ENCODE measurements around the gene NANS. TPM values are rescaled to one million over a fixed set of nuclear protein-coding genes. Genes with fewer than 3 reads are reported as not detected.

NANS gene
- total RNA-seq, 1 donor from 2014 or later, result 44.4 TPM

DNA sequence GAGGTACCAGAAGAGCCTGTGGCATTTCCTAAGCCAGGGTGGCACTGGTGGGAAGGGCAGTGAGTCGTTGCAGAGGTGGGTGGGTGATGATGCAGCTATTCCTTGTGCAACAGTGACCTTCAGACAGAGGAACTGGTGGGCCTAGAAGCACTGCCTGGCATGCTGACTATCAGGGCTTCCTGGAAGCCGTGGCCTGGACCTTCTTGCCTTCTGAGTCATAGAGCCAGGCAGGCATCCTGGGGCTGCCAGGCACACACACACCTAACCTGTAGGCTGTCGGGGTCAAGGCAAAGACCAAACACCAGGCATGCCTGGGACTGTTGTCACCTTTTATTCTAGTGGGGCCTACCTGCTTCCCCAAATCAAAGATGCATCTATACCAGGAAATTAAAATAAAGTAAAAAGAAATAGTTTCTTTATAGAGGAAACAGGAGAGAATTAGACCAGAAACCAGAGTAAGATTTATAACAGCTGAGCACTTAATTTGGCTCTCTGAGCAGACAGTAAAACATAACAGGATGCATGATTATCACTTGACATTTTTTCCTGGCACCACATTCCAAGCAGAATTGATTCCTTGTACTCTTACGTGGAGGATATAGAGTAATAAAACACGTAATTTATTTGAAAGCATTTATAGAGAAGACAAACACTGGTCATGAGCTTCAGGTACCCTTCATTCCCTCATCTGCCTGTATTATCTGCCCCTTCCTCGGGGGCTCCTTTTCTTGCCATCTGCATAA lies 25.1 kb downstream of the NANS start:
- H3K27me3 ChIP-seq (ENCODE audit: insufficient read depth, low read length), result no peaks in the 10 kb centered on the region
- peaks cover 33% of the 10 kb centered on the region for H3K36me3 ChIP-seq (ENCODE audit: insufficient read depth, low read length)
- peaks cover 3% of the 10 kb centered on the region for H3K4me1 ChIP-seq (ENCODE audit: insufficient read depth, low read length)
- H3K9me3 ChIP-seq (ENCODE audit: insufficient read depth, low read depth, low read length), result no peaks in the 10 kb centered on the region
- peaks cover 14% of the 10 kb centered on the region for H3K4me1 Mint-ChIP-seq (ENCODE audit: low read depth, unreplicated experiment)
- H3K79me2 ChIP-seq (ENCODE audit: insufficient read depth, low read length), result no peaks in the 10 kb centered on the region
- no peak overlapping the region for H2AFZ ChIP-seq (ENCODE audit: low read depth, low read length)
- FAIRE-seq, result no peak
- peaks cover 24% of the 10 kb centered on the region for H3K36me3 Mint-ChIP-seq (ENCODE audit: low read depth, unreplicated experiment)
- H3K27ac ChIP-seq (ENCODE audit: low read depth, low read length), result no peak overlapping the region
- no peak for TF ChIP-seq EZH2 (IDR thresholded peaks at IDR 0.05; ENCODE audit: insufficient read depth, low read length)
- TF ChIP-seq, protein P1, sequence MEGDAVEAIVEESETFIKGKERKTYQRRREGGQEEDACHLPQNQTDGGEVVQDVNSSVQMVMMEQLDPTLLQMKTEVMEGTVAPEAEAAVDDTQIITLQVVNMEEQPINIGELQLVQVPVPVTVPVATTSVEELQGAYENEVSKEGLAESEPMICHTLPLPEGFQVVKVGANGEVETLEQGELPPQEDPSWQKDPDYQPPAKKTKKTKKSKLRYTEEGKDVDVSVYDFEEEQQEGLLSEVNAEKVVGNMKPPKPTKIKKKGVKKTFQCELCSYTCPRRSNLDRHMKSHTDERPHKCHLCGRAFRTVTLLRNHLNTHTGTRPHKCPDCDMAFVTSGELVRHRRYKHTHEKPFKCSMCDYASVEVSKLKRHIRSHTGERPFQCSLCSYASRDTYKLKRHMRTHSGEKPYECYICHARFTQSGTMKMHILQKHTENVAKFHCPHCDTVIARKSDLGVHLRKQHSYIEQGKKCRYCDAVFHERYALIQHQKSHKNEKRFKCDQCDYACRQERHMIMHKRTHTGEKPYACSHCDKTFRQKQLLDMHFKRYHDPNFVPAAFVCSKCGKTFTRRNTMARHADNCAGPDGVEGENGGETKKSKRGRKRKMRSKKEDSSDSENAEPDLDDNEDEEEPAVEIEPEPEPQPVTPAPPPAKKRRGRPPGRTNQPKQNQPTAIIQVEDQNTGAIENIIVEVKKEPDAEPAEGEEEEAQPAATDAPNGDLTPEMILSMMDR (IDR thresholded peaks at IDR 0.05; ENCODE audit: insufficient read depth, low read depth, low read length), result no peak
- no peak overlapping the region for H3K4me3 ChIP-seq (ENCODE audit: insufficient read depth, low read depth, low read length)
- no peak for DNase-seq (ENCODE audit: low read depth)
- H3K4me3 Mint-ChIP-seq (ENCODE audit: unreplicated experiment), result no peak overlapping the region
- H4K20me1 ChIP-seq (ENCODE audit: insufficient read depth, low read length), result no peaks in the 10 kb centered on the region
- no peak overlapping the region for H3K9ac ChIP-seq (ENCODE audit: low read length)
- peaks cover under 1% of the 10 kb centered on the region for H3K9me3 Mint-ChIP-seq (ENCODE audit: unreplicated experiment)
- H3K27ac Mint-ChIP-seq (ENCODE audit: unreplicated experiment), result no peak overlapping the region
- no peak overlapping the region for H3K4me2 ChIP-seq (ENCODE audit: low read length)
- no peaks in the 10 kb centered on the region for H3K27me3 Mint-ChIP-seq (ENCODE audit: low read depth, unreplicated experiment)

DNA sequence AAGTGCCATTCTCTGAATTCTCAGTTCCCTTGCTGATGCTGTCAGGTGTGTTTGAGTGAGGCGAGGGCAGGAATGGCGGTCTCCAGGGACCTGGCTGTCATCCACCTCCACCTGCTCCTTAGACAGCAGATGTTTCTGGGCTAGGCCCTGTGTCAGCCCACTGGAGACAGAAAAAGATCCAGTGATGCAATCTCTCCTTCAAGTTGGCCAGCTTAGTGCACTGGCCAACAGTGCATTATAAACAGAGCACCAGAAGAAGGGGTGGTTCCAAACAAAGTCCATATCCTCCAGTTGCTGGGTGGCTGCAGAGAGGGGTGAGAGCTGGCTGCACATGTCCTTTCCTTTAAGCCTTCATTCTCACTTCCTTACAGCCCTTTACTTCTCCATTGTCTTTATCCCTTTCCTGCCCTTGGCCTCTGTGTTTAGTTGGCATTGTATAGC lies 26.5 kb downstream of the NANS start:
- H3K4me2 ChIP-seq (ENCODE audit: low read length), result no peak overlapping the region
- H3K27ac Mint-ChIP-seq (ENCODE audit: unreplicated experiment), result no peak overlapping the region
- peaks cover 25% of the 10 kb centered on the region for H3K36me3 Mint-ChIP-seq (ENCODE audit: low read depth, unreplicated experiment)
- H3K27me3 ChIP-seq (ENCODE audit: insufficient read depth, low read length), result no peaks in the 10 kb centered on the region
- no peak overlapping the region for H3K9ac ChIP-seq (ENCODE audit: low read length)
- no peaks in the 10 kb centered on the region for H3K27me3 Mint-ChIP-seq (ENCODE audit: low read depth, unreplicated experiment)
- peaks cover 6% of the 10 kb centered on the region for H3K4me1 ChIP-seq (ENCODE audit: insufficient read depth, low read length)
- no peak overlapping the region for H2AFZ ChIP-seq (ENCODE audit: low read depth, low read length)
- peaks cover 14% of the 10 kb centered on the region for H3K4me1 Mint-ChIP-seq (ENCODE audit: low read depth, unreplicated experiment)
- DNase-seq (ENCODE audit: low read depth), result no peak
- H3K9me3 ChIP-seq (ENCODE audit: insufficient read depth, low read depth, low read length), result no peaks in the 10 kb centered on the region
- H3K9me3 Mint-ChIP-seq (ENCODE audit: unreplicated experiment), result peaks cover 2% of the 10 kb centered on the region
- H3K27ac ChIP-seq (ENCODE audit: low read depth, low read length), result no peak overlapping the region
- H3K79me2 ChIP-seq (ENCODE audit: insufficient read depth, low read length), result no peaks in the 10 kb centered on the region
- H3K4me3 Mint-ChIP-seq (ENCODE audit: unreplicated experiment), result no peak overlapping the region
- FAIRE-seq, result no peak
- H4K20me1 ChIP-seq (ENCODE audit: insufficient read depth, low read length), result no peaks in the 10 kb centered on the region
- no peak for TF ChIP-seq EZH2 (IDR thresholded peaks at IDR 0.05; ENCODE audit: insufficient read depth, low read length)
- TF ChIP-seq, protein P1 (IDR thresholded peaks at IDR 0.05; ENCODE audit: insufficient read depth, low read depth, low read length), result no peak
- H3K36me3 ChIP-seq (ENCODE audit: insufficient read depth, low read length), result peaks cover 33% of the 10 kb centered on the region
- no peak overlapping the region for H3K4me3 ChIP-seq (ENCODE audit: insufficient read depth, low read depth, low read length)

DNA sequence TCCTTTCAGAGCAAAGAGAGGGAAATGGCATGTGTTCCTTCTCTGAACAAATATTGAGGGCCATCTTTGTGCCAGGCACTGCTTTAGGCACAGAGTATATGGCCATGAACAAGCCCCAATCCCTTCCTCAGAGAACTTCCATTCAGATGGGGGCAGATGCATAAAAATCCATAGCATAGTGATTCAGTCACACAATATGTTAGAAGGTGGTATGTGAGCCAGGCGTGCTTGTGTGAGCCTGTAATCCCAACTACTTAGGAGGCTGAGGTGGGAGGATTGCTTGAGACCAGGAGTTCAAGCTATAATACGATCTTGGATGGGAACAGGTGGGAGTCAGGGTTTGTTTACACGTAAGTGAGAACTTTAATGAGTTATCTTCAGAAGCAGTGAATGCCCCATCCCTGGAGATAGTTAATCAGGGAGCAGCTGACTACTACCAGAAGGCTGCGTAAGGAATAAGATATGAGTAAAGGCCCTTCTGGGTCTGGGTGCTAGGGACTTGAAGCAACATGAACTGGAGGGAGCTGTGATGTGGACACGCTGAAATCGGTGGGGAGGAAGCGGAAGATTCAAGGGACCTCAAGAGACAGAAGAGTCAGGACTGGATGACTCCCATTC lies 27.1 kb downstream of the NANS start:
- H3K9me3 Mint-ChIP-seq (ENCODE audit: unreplicated experiment), result peaks cover 2% of the 10 kb centered on the region
- no peak overlapping the region for H3K4me2 ChIP-seq (ENCODE audit: low read length)
- H3K4me3 Mint-ChIP-seq (ENCODE audit: unreplicated experiment), result no peak overlapping the region
- no peak overlapping the region for H3K27ac Mint-ChIP-seq (ENCODE audit: unreplicated experiment)
- H3K4me3 ChIP-seq (ENCODE audit: insufficient read depth, low read depth, low read length), result no peak overlapping the region
- H3K9ac ChIP-seq (ENCODE audit: low read length), result no peak overlapping the region
- H4K20me1 ChIP-seq (ENCODE audit: insufficient read depth, low read length), result no peaks in the 10 kb centered on the region
- peaks cover 25% of the 10 kb centered on the region for H3K36me3 Mint-ChIP-seq (ENCODE audit: low read depth, unreplicated experiment)
- TF ChIP-seq, protein P1 (IDR thresholded peaks at IDR 0.05; ENCODE audit: insufficient read depth, low read depth, low read length), result no peak
- TF ChIP-seq EZH2 (IDR thresholded peaks at IDR 0.05; ENCODE audit: insufficient read depth, low read length), result no peak
- FAIRE-seq (no peak), DNase-seq (ENCODE audit: low read depth) (no peak)
- H2AFZ ChIP-seq (ENCODE audit: low read depth, low read length), result no peak overlapping the region
- peaks cover 14% of the 10 kb centered on the region for H3K4me1 Mint-ChIP-seq (ENCODE audit: low read depth, unreplicated experiment)
- no peak overlapping the region for H3K27ac ChIP-seq (ENCODE audit: low read depth, low read length)
- peaks cover 6% of the 10 kb centered on the region for H3K4me1 ChIP-seq (ENCODE audit: insufficient read depth, low read length)
- H3K79me2 ChIP-seq (ENCODE audit: insufficient read depth, low read length), result no peaks in the 10 kb centered on the region
- H3K27me3 ChIP-seq (ENCODE audit: insufficient read depth, low read length), result no peaks in the 10 kb centered on the region
- H3K27me3 Mint-ChIP-seq (ENCODE audit: low read depth, unreplicated experiment), result no peaks in the 10 kb centered on the region
- peaks cover 33% of the 10 kb centered on the region for H3K36me3 ChIP-seq (ENCODE audit: insufficient read depth, low read length)
- H3K9me3 ChIP-seq (ENCODE audit: insufficient read depth, low read depth, low read length), result no peaks in the 10 kb centered on the region
